HEK293 (cell line): ENCODE measurements around the gene IL6.

ENCODE experiments used
- CTCF ChIA-PET: fragments of 350-600 bp; formaldehyde crosslinking; extraction: SDS; loops from one replicate; lab custom pipeline; 2021; ENCODE audit warnings: antibody characterized with exemption; lab: Yijun Ruan, JAX
- POLR2A ChIA-PET: fragments of 300-600 bp; formaldehyde crosslinking; extraction: SDS; loops from one replicate; lab custom pipeline; 2020; ENCODE audit warnings: antibody characterized with exemption, inconsistent platforms; lab: Yijun Ruan, JAX
- H3K27ac ChIP-seq: fragments of 200-500 bp; sonication (Bioruptor generic); 2 replicates; pipeline ENCODE4 v1.5.1; 2014; ENCODE audit warnings: low read depth, low read length, control low read depth, inconsistent platforms; ENCODE audit errors: extremely low read depth
- H3K36me3 ChIP-seq, 2 experiments: fragments of 200-500 bp in 1 of 2; sonication (Bioruptor generic) in 1 of 2; 1 replicate in 1 of 2; 2 replicates in 1 of 2; pipeline ENCODE4 v1.5.1; 2014 to 2017; ENCODE audit warnings: inconsistent platforms in 2 of 2, low read length in 2 of 2; ENCODE audit not compliant: control insufficient read depth in 2 of 2, insufficient read depth in 1 of 2
- H3K4me1 ChIP-seq: fragments of 200-500 bp; sonication (Bioruptor generic); 2 replicates; pipeline ENCODE4 v1.5.1; 2014; ENCODE audit warnings: mild to moderate bottlenecking, low read length, inconsistent platforms; ENCODE audit not compliant: control insufficient read depth, insufficient read depth
- H3K4me3 ChIP-seq: 2 replicates; pipeline ENCODE4 v1.5.1; 2011; ENCODE audit warnings: low read depth, mild to moderate bottlenecking, control low read depth, low read length, moderate library complexity
- H3K9me3 ChIP-seq: fragments of 200-500 bp; sonication (Bioruptor generic); 2 replicates; pipeline ENCODE4 v1.5.1; 2014; ENCODE audit warnings: low read depth, low read length, inconsistent platforms; ENCODE audit not compliant: control insufficient read depth, insufficient read depth
- GLI4 ChIP-seq: fragments of 450-650 bp; formaldehyde crosslinking; IDR thresholded peaks from 2 replicates; pipeline ENCODE4 v1.5.1; 2016; ENCODE audit warnings: missing biosample characterization, missing genetic modification characterization
- KLF9 ChIP-seq: fragments of 450-650 bp; formaldehyde crosslinking; IDR thresholded peaks from 2 replicates; pipeline ENCODE4 v1.5.1; 2016; ENCODE audit warnings: missing biosample characterization, missing genetic modification characterization, low read depth
- MYNN ChIP-seq: fragments of 450-650 bp; formaldehyde crosslinking; IDR thresholded peaks from 2 replicates; pipeline ENCODE4 v1.5.1; 2016; ENCODE audit warnings: missing biosample characterization, missing genetic modification characterization, borderline replicate concordance
- REST ChIP-seq: fragments of 450-650 bp; formaldehyde crosslinking; IDR thresholded peaks from 2 replicates; pipeline ENCODE4 v1.5.1; 2016; ENCODE audit warnings: missing biosample characterization, missing genetic modification characterization
- ZBTB48 ChIP-seq: fragments of 450-650 bp; formaldehyde crosslinking; IDR thresholded peaks from 2 replicates; pipeline ENCODE4 v1.5.1; 2016; ENCODE audit warnings: missing biosample characterization, missing genetic modification characterization
- ZBTB49 ChIP-seq: fragments of 450-650 bp; formaldehyde crosslinking; IDR thresholded peaks from 2 replicates; pipeline ENCODE4 v1.5.1; 2016; ENCODE audit warnings: missing biosample characterization, missing genetic modification characterization, low read depth
- ZBTB6 ChIP-seq: fragments of 450-650 bp; formaldehyde crosslinking; IDR thresholded peaks from 2 replicates; pipeline ENCODE4 v1.5.1; 2017; ENCODE audit warnings: missing biosample characterization, missing genetic modification characterization
- ZFP3 ChIP-seq: fragments of 450-650 bp; formaldehyde crosslinking; IDR thresholded peaks from 2 replicates; pipeline ENCODE4 v1.5.1; 2016; ENCODE audit warnings: low read depth, missing biosample characterization, missing genetic modification characterization
- ZNF157 ChIP-seq: fragments of 450-650 bp; formaldehyde crosslinking; IDR thresholded peaks from 2 replicates; pipeline ENCODE4 v1.5.1; 2016; ENCODE audit warnings: missing biosample characterization, missing genetic modification characterization
- ZNF174 ChIP-seq: fragments of 450-650 bp; formaldehyde crosslinking; IDR thresholded peaks from 2 replicates; pipeline ENCODE4 v1.5.0; 2017; ENCODE audit warnings: missing biosample characterization, mild to moderate bottlenecking, missing genetic modification characterization
- ZNF211 ChIP-seq: fragments of 450-650 bp; formaldehyde crosslinking; IDR thresholded peaks from 2 replicates; pipeline ENCODE4 v1.5.1; 2016; ENCODE audit warnings: low read depth, missing biosample characterization, missing genetic modification characterization
- ZNF221 ChIP-seq: fragments of 450-650 bp; formaldehyde crosslinking; IDR thresholded peaks from 2 replicates; pipeline ENCODE4 v1.5.1; 2017; ENCODE audit warnings: missing biosample characterization, missing genetic modification characterization, borderline replicate concordance
- ZNF26 ChIP-seq: fragments of 450-650 bp; formaldehyde crosslinking; IDR thresholded peaks from 2 replicates; pipeline ENCODE4 v1.5.1; 2016; ENCODE audit warnings: missing biosample characterization, missing genetic modification characterization
- ZNF324 ChIP-seq: fragments of 450-650 bp; formaldehyde crosslinking; IDR thresholded peaks from 2 replicates; pipeline ENCODE4 v1.5.1; 2016; ENCODE audit warnings: missing biosample characterization, missing genetic modification characterization
- ZNF362 ChIP-seq: fragments of 450-650 bp; formaldehyde crosslinking; IDR thresholded peaks from 2 replicates; pipeline ENCODE4 v1.5.1; 2016; ENCODE audit warnings: missing biosample characterization, missing genetic modification characterization
- ZNF394 ChIP-seq: fragments of 450-650 bp; formaldehyde crosslinking; IDR thresholded peaks from 2 replicates; pipeline ENCODE4 v1.5.1; 2016; ENCODE audit warnings: missing biosample characterization, missing genetic modification characterization, mild to moderate bottlenecking, moderate library complexity, borderline replicate concordance
- ZNF48 ChIP-seq: fragments of 450-650 bp; formaldehyde crosslinking; IDR thresholded peaks from 2 replicates; pipeline ENCODE4 v1.5.1; 2016; ENCODE audit warnings: missing biosample characterization, missing genetic modification characterization
- ZNF560 ChIP-seq: fragments of 450-650 bp; formaldehyde crosslinking; IDR thresholded peaks from 2 replicates; pipeline ENCODE4 v1.5.1; 2017; ENCODE audit warnings: missing biosample characterization, missing genetic modification characterization, borderline replicate concordance
- ZNF596 ChIP-seq: fragments of 450-650 bp; IDR thresholded peaks from 2 replicates; pipeline ENCODE4 v1.5.0; 2018; ENCODE audit warnings: missing biosample characterization, mild to moderate bottlenecking, missing genetic modification characterization, moderate library complexity
- ZNF660 ChIP-seq: fragments of 450-650 bp; IDR thresholded peaks from 2 replicates; pipeline ENCODE4 v1.5.1; 2018; ENCODE audit warnings: missing biosample characterization, mild to moderate bottlenecking, missing genetic modification characterization
- ZNF670 ChIP-seq: fragments of 450-650 bp; formaldehyde crosslinking; IDR thresholded peaks from 2 replicates; pipeline ENCODE4 v1.5.1; 2016; ENCODE audit warnings: missing biosample characterization, missing genetic modification characterization, low read depth
- ZNF701 ChIP-seq: fragments of 450-650 bp; formaldehyde crosslinking; IDR thresholded peaks from 2 replicates; pipeline ENCODE4 v1.5.1; 2016; ENCODE audit warnings: missing biosample characterization, missing genetic modification characterization
- ZNF777 ChIP-seq: fragments of 450-650 bp; formaldehyde crosslinking; IDR thresholded peaks from 2 replicates; pipeline ENCODE4 v1.5.1; 2017; ENCODE audit warnings: missing biosample characterization, missing genetic modification characterization, borderline replicate concordance
- ZNF791 ChIP-seq: fragments of 450-650 bp; formaldehyde crosslinking; IDR thresholded peaks from 2 replicates; pipeline ENCODE4 v1.5.1; 2016; ENCODE audit warnings: missing biosample characterization, missing genetic modification characterization

IL6 gene

GRCh38 chr7:22730921-22731654 is 4.1 kb downstream of the IL6 start:
- Histone ChIP-seq H3K36me3 (no peaks in the 10 kb centered on the region), H3K4me3 (no peak overlapping the region), H3K4me1 (peaks cover 8% of the 10 kb centered on the region; the same call in 1 of the 2 replicates), H3K9me3 (no peaks in the 10 kb centered on the region), H3K27ac (no peak overlapping the region)
- TF ChIP-seq ZNF157 (tag by site-specific recombination) (no peak), ZBTB6 (no peak), ZNF660 (no peak), ZNF560 (tag by site-specific recombination) (no peak), ZFP3 (tag by site-specific recombination) (no peak), ZNF777 (no peak), ZNF221 (no peak), GLI4 (tag by site-specific recombination) (no peak), KLF9 (no peak), ZNF791 (no peak), ZNF596 (tag by site-specific recombination) (no peak), ZNF174 (tag by site-specific recombination) (no peak), ZNF362 (no peak), ZBTB48 (tag by site-specific recombination) (no peak)
- ChIA-PET POLR2A (no interaction called here), CTCF (interaction anchor here (0.7 to 4.5 kb wide), 3 partner anchors 10 to 324 kb away, joined by 3 to 23 read pairs (median 6); no protein-coding TSS in a partner anchor)

- CTCF ChIA-PET = interaction anchor here (0.6 to 4.5 kb wide), 5 partner anchors 9 to 324 kb away, joined by 3 to 23 read pairs (median 3); no protein-coding TSS in a partner anchor
- Histone ChIP-seq H3K27ac (no peak overlapping the region), H3K36me3 (no peaks in the 10 kb centered on the region), H3K9me3 (no peaks in the 10 kb centered on the region), H3K4me3 (no peak overlapping the region), H3K4me1 (0 out of 2 replicates have a peak, but pooled peaks cover 7% of the 10 kb centered on the region)
- POLR2A ChIA-PET = no interaction called here
- TF ChIP-seq ZNF26 (no peak), MYNN (no peak), ZNF670 (tag by site-specific recombination) (no peak), REST (no peak), ZBTB49 (tag by site-specific recombination) (no peak), ZNF701 (tag by site-specific recombination) (no peak), ZNF394 (tag by site-specific recombination) (no peak), ZNF211 (no peak), ZNF324 (no peak), ZNF48 (tag by site-specific recombination) (no peak)
Measured at GRCh38 chr7:22731766-22732165, 4.8 kb downstream of the IL6 start.
